Esophagus squamous epithelium (tissue), 4 donors: ENCODE measurements around the gene MEIKIN.

Experiments
- CTCF ChIP-seq, 6 experiments: fragments of 450-650 bp in 4 of 6; fragments of 200-600 bp in 2 of 6; sonication (generic) in 2 of 6; IDR thresholded peaks; one replicate each; pipeline ENCODE4 v1.5.1; 2016 to 2019; ENCODE audit warnings: antibody characterized with exemption in 6 of 6, mild to moderate bottlenecking in 4 of 6, moderate library complexity in 4 of 6
- POLR2A ChIP-seq, 4 donors: fragments of 450-650 bp; IDR thresholded peaks; one replicate each; pipeline ENCODE4 v1.6.1; 2017; ENCODE audit warnings: antibody characterized with exemption in 4 of 4, mild to moderate bottlenecking in 4 of 4, moderate library complexity in 3 of 4

GRCh38 chr5:131763968-131764367 lies 181.5 kb downstream of the MEIKIN start:
- no peak for TF ChIP-seq CTCF (IDR thresholded peaks at IDR 0.05)
- no peak for TF ChIP-seq POLR2A (IDR thresholded peaks at IDR 0.05)
